Fibroblast of upper back skin (primary cell): Measurements from ENCODE around the gene OCA2.
"Not testable (repeated sequence)": the region's sequence is repeated elsewhere in the genome, so short reads cannot be mapped to it uniquely, and the experiment has no call there.

Experiments
- DNase-seq: peaks from one replicate; pipeline ENCODE4 v3.0.0-alpha.2; 2013

Gene OCA2

DNA sequence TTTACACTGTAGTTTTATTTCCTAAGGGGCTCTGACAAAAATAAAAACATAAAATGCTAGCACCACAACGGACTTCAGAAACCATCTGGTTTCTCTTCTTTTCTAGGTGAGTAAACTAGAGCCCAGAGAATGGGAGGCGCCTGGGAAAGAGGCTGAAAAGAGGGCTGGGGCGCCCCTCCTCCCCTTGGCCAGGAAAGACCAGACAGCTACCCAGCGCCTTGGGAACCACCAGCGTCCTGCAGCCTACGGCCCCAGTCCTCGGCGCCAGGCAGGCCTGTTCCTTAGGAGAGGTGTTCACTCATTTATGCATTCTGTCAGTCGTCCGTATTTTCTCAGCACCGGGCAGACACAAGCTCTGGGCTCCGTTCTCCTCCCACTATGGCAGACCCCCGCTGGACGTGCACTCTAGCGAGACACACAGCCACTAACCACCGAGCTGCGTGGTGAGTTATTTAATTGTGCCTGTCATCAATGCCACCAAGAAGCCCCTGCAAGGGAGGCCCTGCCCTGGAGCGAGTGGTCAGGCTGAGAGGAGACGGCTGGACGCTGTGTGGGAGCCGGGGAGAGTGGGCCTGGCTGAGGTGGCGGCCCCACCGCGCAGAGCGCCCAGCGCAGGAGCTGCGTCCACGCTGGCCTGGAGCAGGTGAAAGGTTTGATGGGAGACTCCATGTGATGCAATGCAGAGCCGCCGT, 294.4 kb downstream of the OCA2 start:
- DNase-seq, result no peak

DNA sequence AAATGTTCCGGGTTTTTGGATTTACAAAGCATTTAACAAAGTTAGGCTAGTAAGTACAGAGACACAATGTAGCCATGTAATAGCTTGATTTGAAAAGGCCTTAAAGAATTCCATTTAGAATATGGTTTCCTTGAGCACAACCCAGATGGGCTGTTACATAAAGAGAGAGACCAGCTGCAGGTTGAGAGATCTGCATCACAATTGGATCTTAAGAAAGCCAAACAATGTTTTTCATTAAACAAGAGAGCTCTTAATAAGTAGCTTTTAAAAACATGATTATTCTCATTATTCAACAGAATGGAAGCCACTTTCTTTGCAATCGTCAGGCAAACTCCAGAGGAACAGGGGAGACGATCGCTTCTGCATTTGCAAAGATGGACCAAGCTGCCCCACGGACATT, 300.3 kb downstream of the OCA2 start:
- DNase-seq, result no peak

DNA sequence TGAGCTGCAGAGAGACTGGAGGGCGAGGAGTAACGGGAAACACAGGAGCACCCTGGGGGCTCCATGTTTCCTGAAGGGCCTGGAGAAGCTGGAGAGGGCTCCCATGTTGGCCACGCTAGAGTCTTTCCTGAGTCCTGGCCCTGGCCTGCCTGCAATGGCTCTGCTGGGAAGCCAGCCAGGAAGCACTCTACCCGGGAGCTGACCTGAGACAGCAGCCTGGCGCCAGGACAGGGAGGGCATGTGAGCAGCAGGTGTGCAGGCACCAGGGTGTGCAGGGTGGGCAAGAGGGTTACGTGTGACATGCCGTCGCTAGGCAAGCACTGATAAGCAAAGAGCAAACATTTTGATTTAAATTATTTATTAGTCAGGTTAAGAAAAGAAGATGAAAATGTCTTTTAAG, 301.4 kb downstream of the OCA2 start:
- no peak for DNase-seq

DNA sequence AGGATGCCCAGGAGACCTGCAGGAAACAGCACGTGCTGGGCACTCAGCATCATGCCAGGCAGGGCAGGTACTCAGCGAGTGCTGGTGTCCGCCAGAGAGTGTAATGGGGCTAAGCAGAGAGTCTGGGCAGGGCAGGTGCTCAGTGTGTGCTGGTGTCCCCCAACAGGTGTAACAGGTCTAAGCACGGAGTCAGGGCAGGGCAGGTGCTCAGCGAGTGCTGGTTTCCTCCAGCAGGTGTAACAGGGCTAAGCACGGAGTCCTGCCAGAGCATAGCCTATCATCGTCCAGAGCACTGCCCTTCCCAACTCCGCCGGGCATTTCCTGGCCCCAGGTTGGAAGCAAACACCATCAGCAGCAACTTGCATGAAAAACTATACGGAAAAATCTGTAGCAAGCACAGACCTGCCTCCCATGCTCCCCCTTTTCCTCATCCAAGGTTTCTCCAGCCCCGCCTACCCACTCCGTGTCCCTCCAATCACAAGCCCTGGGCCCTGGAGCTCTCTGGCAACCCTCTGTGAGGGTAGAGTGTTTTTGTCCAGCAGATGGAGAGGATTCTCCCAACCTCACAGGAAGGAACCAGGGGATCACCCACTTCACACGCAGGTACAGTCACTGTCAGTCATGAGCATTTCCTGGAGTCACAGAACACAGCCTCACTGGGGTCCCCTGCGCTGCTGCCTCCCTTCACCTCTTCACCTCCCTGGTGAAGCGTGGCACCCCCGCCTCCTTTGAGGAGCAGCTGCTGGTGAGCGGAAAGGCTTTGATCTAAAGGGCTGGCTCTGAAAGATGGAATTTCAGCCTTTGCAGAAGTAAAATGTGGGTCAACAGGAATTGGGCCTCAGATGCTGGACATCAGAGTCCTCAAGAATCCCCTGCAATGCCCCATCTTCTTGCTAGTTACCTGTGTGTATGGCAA, 302.5 kb downstream of the OCA2 start:
- no peak for DNase-seq

DNA sequence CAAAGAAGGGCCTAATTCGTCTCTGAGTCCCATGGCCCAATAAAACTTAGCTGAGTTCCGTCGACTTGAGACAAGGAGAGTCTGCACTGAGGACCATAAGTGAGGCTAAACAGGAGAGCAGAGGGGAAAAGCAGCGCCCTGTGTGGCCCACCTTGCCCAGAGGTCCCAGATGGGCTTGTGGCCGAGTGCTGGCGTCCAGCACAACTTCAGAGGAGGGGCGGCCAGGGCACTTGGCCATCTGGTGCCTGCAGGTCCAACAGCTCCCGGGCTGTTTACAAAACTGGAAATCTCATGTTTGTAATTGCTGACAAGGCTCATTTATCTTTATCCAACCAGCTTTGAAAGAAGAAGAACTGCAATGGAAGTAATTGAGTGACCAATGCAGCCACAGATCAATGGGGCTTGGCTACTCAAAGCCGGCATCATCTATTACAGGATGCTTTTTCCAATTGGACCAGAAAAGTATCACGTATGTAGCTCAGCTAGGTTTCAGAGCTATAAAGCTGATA, 306.3 kb downstream of the OCA2 start:
- DNase-seq, result no peak

DNA sequence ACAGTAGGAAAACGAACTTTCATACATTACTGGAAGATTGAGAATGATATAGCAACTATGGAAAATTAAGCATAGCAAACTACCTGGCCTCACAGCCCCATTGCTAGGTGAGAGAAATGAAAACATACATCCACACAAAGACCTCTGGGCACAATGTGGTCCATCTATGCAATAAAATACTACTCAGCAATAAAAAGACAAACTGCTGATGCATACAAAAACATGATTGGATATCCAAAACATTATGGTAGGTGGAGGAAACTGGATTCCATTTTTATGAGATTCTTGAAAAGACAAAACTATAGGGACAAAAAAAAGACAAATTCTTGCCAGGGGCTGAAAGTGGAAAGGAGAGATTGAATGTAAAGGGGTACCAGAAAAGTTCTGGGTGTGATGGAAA, 308.8 kb downstream of the OCA2 start:
- no peak for DNase-seq

DNA sequence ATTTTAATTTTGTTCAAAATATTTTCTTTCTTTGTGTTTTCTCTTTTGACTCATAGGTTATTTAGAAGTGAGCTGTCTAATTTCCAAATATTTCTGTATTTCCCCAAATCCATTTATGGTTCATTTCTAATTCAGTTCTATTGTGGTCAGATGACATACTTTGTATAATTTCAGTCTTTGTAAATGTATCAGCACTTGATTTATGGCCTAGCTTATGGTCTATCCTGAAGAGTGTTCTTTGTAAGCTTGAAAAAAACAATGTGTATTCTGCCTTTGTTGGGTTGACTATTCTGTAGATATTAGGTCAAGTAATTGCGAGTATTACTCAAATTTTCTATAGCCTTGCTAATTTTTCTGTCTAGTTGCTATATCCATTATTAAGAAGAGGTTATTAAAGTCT, 311.2 kb downstream of the OCA2 start:
- peak; percentile 35 for DNase-seq

DNA sequence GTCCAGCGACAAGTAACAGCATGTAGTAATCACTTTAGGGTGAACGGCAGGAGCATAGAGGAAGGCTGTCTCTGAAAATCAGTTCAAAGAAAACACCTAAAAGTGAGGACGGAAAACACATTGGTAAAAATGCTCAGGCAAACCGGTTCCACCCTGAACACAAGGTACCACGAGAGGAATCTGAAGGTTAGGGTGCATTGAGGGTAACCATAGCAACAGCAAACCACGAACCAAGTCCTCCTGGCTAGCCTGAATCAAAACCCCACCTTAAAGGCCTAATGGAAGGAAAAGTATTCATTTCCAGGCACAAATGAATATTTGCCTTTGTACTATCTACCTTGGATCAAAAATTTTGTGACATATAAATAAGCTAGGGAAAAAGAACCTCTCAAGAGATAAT, 315.0 kb downstream of the OCA2 start:
- peak; percentile 12 for DNase-seq

DNA sequence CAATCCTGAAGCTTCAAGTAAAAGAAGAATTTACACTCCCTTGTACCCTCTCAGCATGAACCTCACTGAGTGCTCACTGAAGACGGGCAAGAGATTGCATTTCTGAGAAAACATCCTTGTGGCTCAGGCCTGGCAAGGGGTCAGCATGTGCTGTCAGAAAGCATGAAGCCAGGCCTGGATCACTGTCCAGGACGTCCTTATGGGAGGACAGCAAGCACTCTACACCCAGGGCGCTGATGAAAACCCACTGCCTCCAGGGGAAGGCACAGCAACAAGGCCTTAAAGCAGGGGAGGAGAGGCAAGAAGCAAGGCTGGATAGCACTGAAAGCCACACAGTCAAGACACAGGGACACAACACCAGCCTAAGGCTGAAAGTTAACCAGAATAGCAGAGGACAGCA, 315.4 kb downstream of the OCA2 start:
- no peak for DNase-seq

DNA sequence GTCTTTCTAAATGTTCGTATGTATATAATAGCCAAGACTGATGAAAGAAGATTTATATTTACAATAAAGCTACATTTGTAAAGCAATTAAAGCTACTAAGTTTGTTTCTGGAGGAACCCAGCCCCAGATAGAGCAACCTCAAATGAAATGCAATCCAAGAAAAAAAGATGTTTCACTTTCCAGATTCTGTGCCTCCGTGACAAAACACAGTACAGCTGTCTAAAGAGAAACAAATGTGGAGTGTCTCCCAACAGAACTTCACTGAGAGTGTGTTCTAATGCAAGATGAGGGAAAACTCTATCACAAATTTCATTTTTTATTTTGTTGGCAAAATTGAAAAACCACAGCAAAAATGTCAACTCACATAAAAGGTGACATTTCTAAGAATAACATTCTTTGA, 317.0 kb downstream of the OCA2 start:
- no peak for DNase-seq

DNA sequence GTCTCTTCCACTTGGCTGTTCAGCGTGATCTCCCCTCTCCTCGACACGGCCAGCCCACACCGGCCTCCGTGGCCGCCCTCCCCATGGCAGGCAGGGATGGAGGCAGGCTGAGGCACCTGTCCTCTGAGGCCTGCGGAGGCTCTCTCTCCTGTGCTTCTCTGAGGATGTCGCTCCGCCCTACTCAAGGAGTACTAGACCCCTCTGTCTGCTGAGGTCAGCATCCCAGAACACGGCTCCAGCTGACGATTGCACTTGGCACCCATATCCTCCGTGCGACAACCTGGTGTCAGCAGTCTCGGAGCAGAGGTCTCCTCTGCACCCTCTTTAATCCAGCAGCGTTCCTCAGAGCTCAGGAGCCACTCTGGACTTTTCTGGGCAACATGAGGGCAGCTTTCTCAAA, 322.6 kb downstream of the OCA2 start:
- DNase-seq, result no peak

DNA sequence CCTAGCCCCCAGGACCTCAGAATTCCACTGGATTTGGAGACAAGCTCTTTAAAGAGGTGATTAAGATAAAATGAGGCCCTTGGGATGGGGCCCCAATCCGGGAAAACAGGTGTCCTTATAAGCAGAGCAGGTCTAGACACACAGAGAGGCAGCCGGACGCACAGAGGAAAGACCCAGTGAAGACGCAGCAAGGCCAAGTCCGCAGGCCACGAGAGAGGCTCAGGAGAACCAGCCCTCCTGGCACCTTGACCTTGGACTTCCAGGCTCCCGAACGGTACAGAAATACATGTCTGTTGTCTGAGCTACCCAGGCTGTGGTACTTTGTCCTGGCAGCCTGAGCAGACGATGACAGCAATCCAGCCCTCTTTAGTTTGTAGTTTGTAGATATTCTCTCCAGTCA, 324.5 kb downstream of the OCA2 start:
- no peak for DNase-seq

DNA sequence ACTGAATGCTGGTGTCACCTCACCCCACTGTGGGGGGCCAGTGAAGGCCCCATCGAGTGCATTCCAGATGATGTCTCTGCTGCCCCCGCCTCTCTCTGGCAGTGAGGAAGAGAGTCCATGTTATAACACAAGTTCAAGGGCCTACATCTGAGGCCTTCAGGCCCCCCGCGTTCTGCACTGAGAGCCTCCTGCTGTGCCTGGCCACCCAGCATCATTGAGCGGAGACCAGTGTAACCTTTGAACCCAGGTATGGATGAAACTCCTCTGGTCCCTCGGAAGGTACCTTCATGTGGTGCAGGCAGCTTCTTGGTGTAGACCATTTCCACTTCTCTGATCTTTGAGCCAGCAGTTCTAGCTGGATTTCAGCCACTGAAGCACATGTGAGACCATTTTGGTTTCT, 324.9 kb downstream of the OCA2 start:
- DNase-seq, result no peak

DNA sequence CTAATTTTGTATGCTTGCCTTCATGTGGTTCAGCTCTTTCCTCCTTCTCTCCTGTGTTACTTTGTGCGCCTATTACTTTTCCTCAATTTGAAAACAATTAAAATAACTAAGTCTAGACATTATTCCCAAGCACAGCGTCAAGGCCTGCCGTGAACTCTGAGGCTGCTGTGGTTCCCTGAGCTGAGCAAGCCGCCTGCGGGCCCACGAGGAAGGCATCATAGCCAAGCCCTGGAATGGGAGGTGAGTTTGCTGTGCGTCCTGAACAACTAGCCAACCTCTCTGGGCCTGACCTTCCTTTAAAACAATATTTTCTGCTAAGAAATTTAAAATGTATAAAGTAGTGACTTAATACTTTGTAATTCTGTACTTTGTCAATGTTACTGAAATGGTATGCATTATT, 327.2 kb downstream of the OCA2 start:
- DNase-seq, result no peak

DNA sequence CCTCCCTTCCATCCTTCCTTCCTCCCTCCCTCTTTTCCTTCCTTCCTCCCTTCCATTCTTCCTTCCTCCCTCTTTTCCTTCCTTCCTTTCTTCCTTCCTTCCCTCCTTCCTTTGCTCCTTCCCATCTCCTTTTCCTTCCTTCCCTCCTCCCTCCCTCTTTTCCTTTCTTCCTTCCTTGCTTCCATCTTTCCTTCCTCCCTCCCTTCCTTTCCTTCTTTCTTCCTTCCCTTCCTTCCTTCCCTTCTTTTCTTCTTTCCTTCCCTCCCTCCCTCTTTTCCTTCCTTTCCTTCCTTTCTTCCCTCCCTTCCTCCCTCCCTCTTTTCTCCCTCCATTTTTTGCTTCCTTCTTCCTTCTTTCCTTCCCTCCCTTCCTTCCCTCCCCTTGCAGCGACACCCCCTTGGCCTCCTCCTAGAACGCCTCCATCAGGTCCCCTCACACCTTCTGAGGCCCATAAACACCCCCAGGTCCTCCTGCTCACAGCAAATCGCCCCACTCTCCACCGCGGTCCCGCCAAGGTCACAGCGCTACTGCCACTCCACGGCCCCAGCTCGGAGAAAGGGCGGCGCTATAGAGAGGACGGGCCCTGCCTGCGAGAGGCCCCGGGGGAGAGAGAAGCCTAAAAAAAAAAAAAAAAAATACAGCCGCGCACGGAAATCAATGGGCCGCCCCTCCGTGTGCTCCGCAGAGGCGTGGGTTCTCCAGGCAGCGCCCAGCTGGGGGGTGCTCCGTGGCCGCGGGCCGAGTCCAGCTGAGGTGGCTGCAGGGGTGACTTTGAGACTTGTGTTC, 328.2 kb downstream of the OCA2 start:
- no peak for DNase-seq

DNA sequence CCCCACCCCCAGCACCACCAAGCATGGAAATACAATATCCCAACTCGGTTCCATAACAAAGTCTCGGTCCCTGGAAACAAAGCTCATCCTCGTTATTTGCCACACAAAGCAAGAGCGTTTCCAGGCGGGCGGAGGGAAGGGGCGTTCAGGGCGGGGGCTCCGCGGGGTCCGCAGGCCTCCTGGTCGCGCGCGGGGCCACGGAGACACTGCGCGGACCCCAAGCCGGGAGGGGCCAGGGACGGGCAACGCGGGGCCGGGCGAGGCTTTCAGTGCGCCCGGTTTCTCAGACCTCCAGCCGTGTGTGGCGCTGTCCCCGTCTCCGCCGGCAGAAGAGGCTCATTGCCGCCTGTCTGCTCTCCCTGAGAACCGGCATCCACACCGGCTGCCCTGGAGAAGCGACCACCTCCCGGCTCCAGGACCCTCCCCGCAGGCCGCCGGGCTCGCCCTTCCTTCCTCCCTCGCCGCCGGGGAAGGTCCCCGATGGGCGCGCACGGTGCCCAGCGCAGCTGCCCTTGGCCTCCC, 329.0 kb downstream of the OCA2 start:
- DNase-seq, result no peak

DNA sequence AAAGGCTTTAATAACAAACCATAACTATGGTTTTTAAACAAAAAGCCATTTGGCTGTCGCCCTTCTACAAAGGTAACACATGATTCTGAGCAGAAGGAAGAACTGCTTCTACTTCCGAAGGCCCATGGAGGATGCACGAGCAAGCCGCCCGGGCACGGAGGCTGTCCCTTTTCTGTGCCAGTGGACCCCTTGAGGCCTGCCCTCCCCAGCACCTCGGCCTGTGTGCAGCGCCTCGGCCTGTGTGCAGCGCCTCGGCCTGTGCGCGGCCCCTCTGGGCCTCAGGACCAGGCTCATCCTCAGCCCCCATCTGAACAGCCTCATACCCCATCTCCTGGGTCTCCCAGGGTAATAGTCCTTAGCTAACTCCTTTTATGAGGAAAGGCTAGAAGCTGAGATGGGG, 329.5 kb downstream of the OCA2 start:
- no peak for DNase-seq

DNA sequence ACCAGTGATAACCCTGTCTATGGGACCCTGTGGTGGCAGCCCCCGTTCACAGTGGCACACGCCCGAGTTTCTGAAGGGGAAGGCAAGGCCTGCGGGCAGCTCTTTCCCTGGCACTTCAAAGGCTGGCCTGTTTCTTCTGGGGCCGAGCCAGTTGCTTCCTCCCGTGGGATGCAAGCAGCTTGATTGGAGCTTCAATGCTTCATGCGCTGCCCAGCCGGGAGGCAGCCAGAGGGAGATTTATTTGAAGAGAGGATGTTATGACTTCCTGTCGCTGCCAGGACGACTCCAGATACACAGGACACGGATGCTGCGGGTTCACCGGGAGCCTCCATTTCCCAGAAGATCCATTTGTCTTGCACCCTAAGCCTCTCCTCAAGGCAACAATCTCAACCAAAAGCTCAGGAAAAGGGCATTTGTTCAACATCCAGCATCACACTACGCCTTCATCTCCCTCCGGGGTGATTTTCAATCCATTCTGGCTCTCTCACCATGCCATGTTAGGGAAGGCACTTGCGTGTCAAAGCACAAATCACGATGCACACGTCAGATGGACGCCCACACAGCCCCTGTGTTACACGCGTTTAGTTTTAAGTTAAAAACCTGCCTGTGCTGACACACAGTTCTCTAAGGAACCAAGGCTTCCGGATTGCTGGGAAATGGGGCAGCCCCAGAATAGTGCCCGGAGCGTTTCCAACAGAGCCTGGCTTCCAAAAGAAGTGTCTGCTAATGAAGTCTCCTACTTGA, 330.2 kb downstream of the OCA2 start:
- no peak for DNase-seq

DNA sequence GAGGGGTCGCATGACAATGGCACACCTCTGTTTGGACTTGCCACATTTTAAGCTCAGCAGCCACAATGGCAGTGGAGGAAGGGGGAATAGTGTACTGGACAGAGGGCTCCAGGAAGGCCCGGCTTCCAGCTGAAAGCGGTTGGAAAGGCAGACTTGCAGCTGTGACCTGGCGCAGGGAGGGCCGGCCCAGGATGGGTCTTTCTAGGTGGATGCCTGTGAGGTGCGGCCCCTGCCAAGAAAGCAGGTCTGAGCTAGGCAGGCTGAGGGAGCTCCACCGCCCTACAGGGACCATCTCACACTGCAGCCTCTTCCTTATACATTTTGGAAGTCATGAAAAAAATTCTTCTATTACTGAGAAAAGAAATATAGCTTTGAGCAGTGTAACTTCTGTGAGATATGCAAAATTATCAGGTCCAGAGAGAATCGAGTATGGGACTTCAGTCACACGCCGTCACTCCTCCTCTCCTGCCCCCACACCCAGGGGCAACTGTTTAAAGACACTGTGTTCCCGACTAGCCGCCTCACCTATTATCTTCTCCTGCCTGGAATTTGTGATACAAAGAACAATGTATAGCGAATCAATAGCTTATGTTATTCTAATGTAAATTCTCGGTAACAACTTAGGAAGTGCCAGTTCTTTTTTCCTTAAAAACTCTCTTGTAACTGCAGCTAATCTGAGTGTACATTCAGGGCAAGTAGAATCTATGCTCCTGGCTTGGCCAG, 331.0 kb downstream of the OCA2 start:
- DNase-seq, result no peak

DNA sequence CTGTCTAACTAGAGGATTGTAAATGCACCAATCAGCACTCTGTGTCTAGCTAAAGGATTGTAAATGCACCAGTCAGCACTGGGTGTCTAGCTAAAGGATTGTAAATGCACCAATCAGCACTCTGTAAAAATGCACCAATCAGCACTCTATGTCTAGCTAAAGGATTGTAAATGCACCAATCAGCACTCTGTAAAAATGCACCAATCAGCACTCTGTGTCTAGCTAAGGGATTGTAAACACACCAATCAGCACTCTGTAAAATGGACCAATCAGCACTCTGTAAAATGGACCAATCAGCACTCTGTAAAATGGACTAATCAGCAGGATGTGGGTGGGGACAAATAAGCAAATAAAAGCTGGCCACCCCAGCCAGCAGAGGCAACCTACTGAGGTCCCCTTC, 331.7 kb downstream of the OCA2 start:
- not testable (repeated sequence) for DNase-seq

DNA sequence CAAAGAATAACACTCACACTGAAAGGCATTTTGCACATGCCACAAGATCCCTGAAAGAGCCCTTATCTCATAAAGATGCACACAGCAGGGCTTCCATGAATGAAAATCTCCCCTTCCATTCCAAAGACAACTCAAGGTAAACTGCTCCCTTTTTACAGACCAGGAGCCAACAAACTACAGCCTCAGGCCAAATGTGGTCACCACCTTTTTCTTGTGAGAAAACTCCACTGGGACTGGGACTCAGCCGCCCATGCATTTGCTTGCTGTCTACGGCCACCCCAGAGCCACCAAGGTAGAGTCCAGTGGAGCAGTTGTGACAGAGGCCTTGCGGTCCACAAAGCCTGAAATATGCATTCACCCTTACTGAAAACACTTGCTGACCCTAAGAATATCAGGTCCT, 334.8 kb downstream of the OCA2 start:
- DNase-seq, result no peak

DNA sequence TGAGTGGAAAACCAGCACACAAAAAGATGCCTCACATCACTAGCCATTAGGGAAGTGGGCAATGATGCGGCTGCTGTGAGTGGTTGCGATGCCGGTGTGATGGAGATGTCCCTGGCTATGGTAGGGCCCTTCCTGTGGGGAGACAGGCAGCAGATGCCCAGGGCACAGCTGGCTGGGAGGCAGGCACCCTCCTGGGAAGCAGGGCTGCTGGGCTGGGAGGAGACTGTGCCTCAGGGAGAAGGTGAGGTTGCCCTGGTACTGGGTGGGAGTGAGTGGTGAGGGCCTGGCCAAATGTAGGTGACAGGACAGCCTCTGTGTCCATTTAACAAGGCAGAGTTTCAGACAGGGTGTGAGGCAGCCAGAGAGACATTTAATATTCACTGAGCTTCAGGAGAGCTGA, 335.6 kb downstream of the OCA2 start:
- DNase-seq, result no peak
